H9 (cell line): ENCODE measurements around the gene MFSD12. TPM values are rescaled to one million over a fixed set of nuclear protein-coding genes. Genes with fewer than 3 reads are reported as not detected.

Source experiments
- DNase-seq: peaks from one replicate; pipeline ENCODE4 v3.0.0-alpha.2; 2017
- H2AFZ ChIP-seq: one replicate; pipeline ENCODE4 v1.6.1; 2013; ENCODE audit warnings: mild to moderate bottlenecking, low read length, control low read depth, moderate library complexity
- H2AK5ac ChIP-seq: 2 replicates; pipeline ENCODE4 v1.6.1; 2013; ENCODE audit warnings: low read length, control low read depth, mixed read lengths; ENCODE audit not compliant: insufficient read length
- H2BK120ac ChIP-seq: one replicate; pipeline ENCODE4 v1.6.1; 2013; ENCODE audit warnings: low read depth, mild to moderate bottlenecking, low read length, control low read depth, inconsistent platforms; ENCODE audit not compliant: poor library complexity, severe bottlenecking
- H2BK12ac ChIP-seq: 2 replicates; pipeline ENCODE4 v1.6.1; 2013; ENCODE audit warnings: low read length, control low read depth, mixed read lengths, low read depth; ENCODE audit not compliant: insufficient read length
- H2BK15ac ChIP-seq: 2 replicates; pipeline ENCODE4 v1.6.1; 2013; ENCODE audit warnings: low read depth, low read length, control low read depth
- H2BK20ac ChIP-seq: one replicate; pipeline ENCODE4 v1.6.1; 2013; ENCODE audit warnings: low read depth, mild to moderate bottlenecking, low read length, control low read depth, inconsistent platforms; ENCODE audit not compliant: poor library complexity, severe bottlenecking
- H2BK5ac ChIP-seq: 2 replicates; pipeline ENCODE4 v1.6.1; 2013; ENCODE audit warnings: low read length, control low read depth, mixed read lengths; ENCODE audit not compliant: insufficient read length
- H3K14ac ChIP-seq: 2 replicates; pipeline ENCODE4 v1.6.1; 2013; ENCODE audit warnings: low read length, control low read depth; ENCODE audit not compliant: insufficient read depth
- H3K18ac ChIP-seq: 2 replicates; pipeline ENCODE4 v1.6.1; 2013; ENCODE audit warnings: low read depth, mild to moderate bottlenecking, mixed read lengths, low read length, control low read depth; ENCODE audit not compliant: insufficient read length
- H3K23ac ChIP-seq: 2 replicates; pipeline ENCODE4 v1.6.1; 2013; ENCODE audit warnings: low read length, control low read depth, mixed read lengths, low read depth; ENCODE audit not compliant: insufficient read length
- H3K23me2 ChIP-seq: 2 replicates; pipeline ENCODE4 v1.6.1; 2013; ENCODE audit warnings: low read depth, mild to moderate bottlenecking, mixed read lengths, low read length, control low read depth; ENCODE audit not compliant: insufficient read length, poor library complexity, severe bottlenecking
- H3K27ac ChIP-seq: 2 replicates; pipeline ENCODE4 v1.5.1; 2013; ENCODE audit warnings: low read length, control low read depth, mixed read lengths, low read depth; ENCODE audit not compliant: insufficient read length
- H3K27me3 ChIP-seq: 2 replicates; pipeline ENCODE4 v1.6.1; 2013; ENCODE audit warnings: low read length, control low read depth, inconsistent platforms; ENCODE audit not compliant: insufficient read depth
- H3K4ac ChIP-seq: 2 replicates; pipeline ENCODE4 v1.6.1; 2013; ENCODE audit warnings: low read depth, mild to moderate bottlenecking, control low read depth, inconsistent platforms, low read length, moderate library complexity
- H3K4me1 ChIP-seq: 2 replicates; pipeline ENCODE4 v1.6.1; 2013; ENCODE audit warnings: low read length, control low read depth, inconsistent platforms; ENCODE audit not compliant: insufficient read depth
- H3K4me2 ChIP-seq: 2 replicates; pipeline ENCODE4 v1.6.1; 2013; ENCODE audit warnings: low read length, control low read depth, mixed read lengths; ENCODE audit not compliant: insufficient read length, insufficient read depth
- H3K56ac ChIP-seq: 2 replicates; pipeline ENCODE4 v1.6.1; 2013; ENCODE audit warnings: low read depth, mild to moderate bottlenecking, mixed read lengths, low read length, control low read depth; ENCODE audit not compliant: insufficient read length
- H3K79me1 ChIP-seq: 2 replicates; pipeline ENCODE4 v1.6.1; 2013; ENCODE audit warnings: low read depth, mild to moderate bottlenecking, moderate library complexity, low read length, control low read depth, inconsistent platforms; ENCODE audit not compliant: insufficient read depth, poor library complexity, severe bottlenecking
- H3K79me2 ChIP-seq: 2 replicates; pipeline ENCODE4 v1.6.1; 2013; ENCODE audit warnings: low read length, control low read depth, inconsistent platforms; ENCODE audit not compliant: insufficient read depth
- H3K9ac ChIP-seq: 2 replicates; pipeline ENCODE4 v1.6.1; 2013; ENCODE audit warnings: low read length, control low read depth, mixed read lengths; ENCODE audit not compliant: insufficient read length; ENCODE audit errors: extremely low read depth
- H3K9me3 ChIP-seq: one replicate; pipeline ENCODE4 v1.6.1; 2013; ENCODE audit warnings: low read depth, low read length, inconsistent platforms; ENCODE audit not compliant: control insufficient read depth
- H3T11ph ChIP-seq: one replicate; pipeline ENCODE4 v1.6.1; 2013; ENCODE audit warnings: mild to moderate bottlenecking, low read length, control low read depth, inconsistent platforms
- H4K20me1 ChIP-seq: one replicate; pipeline ENCODE4 v1.6.1; 2013; ENCODE audit not compliant: control insufficient read depth, insufficient read length, insufficient read depth
- H4K5ac ChIP-seq: 2 replicates; pipeline ENCODE4 v1.6.1; 2013; ENCODE audit warnings: low read depth, mild to moderate bottlenecking, mixed read lengths, low read length, control low read depth; ENCODE audit not compliant: insufficient read length
- H4K8ac ChIP-seq: replicated peaks from 2 replicates; pipeline ENCODE4 v1.6.1; 2013; ENCODE audit warnings: low read length, control low read depth, mixed read lengths, low read depth; ENCODE audit not compliant: insufficient read length
- H4K91ac ChIP-seq: 2 replicates; pipeline ENCODE4 v1.6.1; 2013; ENCODE audit warnings: low read depth, mild to moderate bottlenecking, moderate library complexity, mixed read lengths, low read length, control low read depth; ENCODE audit not compliant: insufficient read length
- H3K27ac Mint-ChIP-seq, 3 experiments: 2 replicates in 2 of 3; 3 replicates in 1 of 3; pipeline ENCODE4 v1.8.0; 2020 to 2021; ENCODE audit warnings: mixed read lengths in 3 of 3, mild to moderate bottlenecking in 1 of 3, moderate library complexity in 1 of 3
- H3K27me3 Mint-ChIP-seq: 2 replicates; pipeline ENCODE4 v1.8.0; 2021; ENCODE audit warnings: low read depth, mild to moderate bottlenecking, moderate library complexity, mixed read lengths
- H3K36me3 Mint-ChIP-seq, 3 experiments: 2 replicates in 2 of 3; 3 replicates in 1 of 3; pipeline ENCODE4 v1.8.0; 2020 to 2021; ENCODE audit warnings: low read depth in 3 of 3, mixed read lengths in 3 of 3; ENCODE audit not compliant: insufficient read depth in 1 of 3
- H3K4me1 Mint-ChIP-seq, 2 experiments: 2 replicates each; pipeline ENCODE4 v1.8.0; 2020; ENCODE audit warnings: mixed read lengths in 2 of 2
- H3K4me3 Mint-ChIP-seq, 2 experiments: 2 replicates in 1 of 2; 3 replicates in 1 of 2; pipeline ENCODE4 v1.8.0; 2020 to 2021; ENCODE audit warnings: mild to moderate bottlenecking in 2 of 2, mixed read lengths in 2 of 2, moderate library complexity in 1 of 2
- H3K9me3 Mint-ChIP-seq, 2 experiments: 2 replicates in 1 of 2; 3 replicates in 1 of 2; pipeline ENCODE4 v1.8.0; 2020; ENCODE audit warnings: mild to moderate bottlenecking in 2 of 2, mixed read lengths in 2 of 2, moderate library complexity in 1 of 2
- WGBS: extraction: QIAGEN DNeasy Blood & Tissue Kit; methylation state at CpG from one replicate; pipeline ENCODE4 v1.1.7; 2013; ENCODE audit warnings: missing lambda C conversion rate, low lambda C conversion rate, mixed read lengths; ENCODE audit not compliant: insufficient read length; ENCODE audit errors: extremely low coverage; 5-methylcytosine and 5-hydroxymethylcytosine counted together
- total RNA-seq: library from RNA; stranded (reverse); gene quantifications from 2 replicates; pipeline ENCODE4 v1.2.1, GENCODE V29; 2021
- TF ChIP-seq, protein P1 (sequence below): fragments of 200-600 bp; sonication (generic); conservative IDR thresholded peaks from 3 replicates; pipeline ENCODE4 v1.8.0; 2021; ENCODE audit warnings: antibody characterized with exemption, mild to moderate bottlenecking

MFSD12 gene
- total RNA-seq, 1 experiment from 2014 or later, result 58.8 TPM

DNA sequence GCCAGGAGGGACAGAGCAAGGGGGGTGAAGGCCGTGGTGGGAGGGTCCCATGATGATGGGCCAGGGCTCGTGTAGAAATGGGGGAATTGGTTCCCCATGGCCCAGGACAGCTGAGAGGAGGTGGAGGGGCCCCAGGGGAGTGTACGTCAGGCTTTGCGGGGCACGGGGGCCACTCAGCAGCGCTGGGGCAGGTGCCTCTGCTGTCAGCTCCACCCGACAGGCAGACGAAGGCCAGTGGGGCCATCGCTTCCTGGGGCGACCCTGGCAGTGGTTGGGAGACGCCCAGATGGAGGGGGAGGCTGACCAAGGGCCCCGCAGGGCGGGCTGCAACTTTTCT, 20.3 kb downstream of the MFSD12 start:
- no peak overlapping the region for H2AFZ ChIP-seq
- Mint-ChIP-seq H3K27me3 (no peaks in the 10 kb centered on the region; the same call in 1 of the 2 replicates), H3K27ac (no peak overlapping the region), H3K4me1 (peaks cover 6 to 14% of the 10 kb centered on the region in 2 experiments; a peak in 3 of 4 replicates), H3K9me3 (no peaks in the 10 kb centered on the region), H3K4me3 (no peak overlapping the region), H3K36me3 (peaks cover 13 to 51% (median 48%) of the 10 kb centered on the region in 3 experiments; a peak in 6 of 7 replicates)
- no peak overlapping the region for H3K56ac ChIP-seq
- no peak overlapping the region for H3K9ac ChIP-seq
- no peak overlapping the region for H2BK12ac ChIP-seq
- H4K5ac ChIP-seq, result no peak overlapping the region
- H2BK15ac ChIP-seq, result no peak overlapping the region
- DNase-seq, result no peak
- H3K4ac ChIP-seq, result no peak overlapping the region
- no peaks in the 10 kb centered on the region for H3K23me2 ChIP-seq
- H3K9me3 ChIP-seq, result no peaks in the 10 kb centered on the region
- H3K79me1 ChIP-seq, result no peaks in the 10 kb centered on the region
- no peak overlapping the region for H2BK20ac ChIP-seq
- TF ChIP-seq, protein P1, sequence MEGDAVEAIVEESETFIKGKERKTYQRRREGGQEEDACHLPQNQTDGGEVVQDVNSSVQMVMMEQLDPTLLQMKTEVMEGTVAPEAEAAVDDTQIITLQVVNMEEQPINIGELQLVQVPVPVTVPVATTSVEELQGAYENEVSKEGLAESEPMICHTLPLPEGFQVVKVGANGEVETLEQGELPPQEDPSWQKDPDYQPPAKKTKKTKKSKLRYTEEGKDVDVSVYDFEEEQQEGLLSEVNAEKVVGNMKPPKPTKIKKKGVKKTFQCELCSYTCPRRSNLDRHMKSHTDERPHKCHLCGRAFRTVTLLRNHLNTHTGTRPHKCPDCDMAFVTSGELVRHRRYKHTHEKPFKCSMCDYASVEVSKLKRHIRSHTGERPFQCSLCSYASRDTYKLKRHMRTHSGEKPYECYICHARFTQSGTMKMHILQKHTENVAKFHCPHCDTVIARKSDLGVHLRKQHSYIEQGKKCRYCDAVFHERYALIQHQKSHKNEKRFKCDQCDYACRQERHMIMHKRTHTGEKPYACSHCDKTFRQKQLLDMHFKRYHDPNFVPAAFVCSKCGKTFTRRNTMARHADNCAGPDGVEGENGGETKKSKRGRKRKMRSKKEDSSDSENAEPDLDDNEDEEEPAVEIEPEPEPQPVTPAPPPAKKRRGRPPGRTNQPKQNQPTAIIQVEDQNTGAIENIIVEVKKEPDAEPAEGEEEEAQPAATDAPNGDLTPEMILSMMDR, result no peak
- WGBS, result no CpG with 5 or more reads among the region's 13 CpGs
- no peak overlapping the region for H3K23ac ChIP-seq
- H3T11ph ChIP-seq, result no peak overlapping the region
- no peak overlapping the region for H3K18ac ChIP-seq
- no peak overlapping the region for H2BK120ac ChIP-seq
- no peaks in the 10 kb centered on the region for H3K79me2 ChIP-seq
- no peaks in the 10 kb centered on the region for H3K27me3 ChIP-seq
- no peak overlapping the region for H4K91ac ChIP-seq
- no peak overlapping the region for H3K27ac ChIP-seq
- H2BK5ac ChIP-seq, result no peak overlapping the region
- no peak overlapping the region for H4K8ac ChIP-seq
- H2AK5ac ChIP-seq, result no peak overlapping the region
- H3K14ac ChIP-seq, result no peak overlapping the region
- H3K4me1 ChIP-seq, result no peaks in the 10 kb centered on the region
- no peaks in the 10 kb centered on the region for H4K20me1 ChIP-seq
- no peak overlapping the region for H3K4me2 ChIP-seq
